Ishikawa (cell line): ENCODE measurements around the gene GJC1.

Experiments used
- EGR1 ChIP-seq: IDR thresholded peaks from 2 replicates; pipeline ENCODE4 v1.6.1; 2012
- MAX ChIP-seq: IDR thresholded peaks from 2 replicates; pipeline ENCODE4 v1.6.1; 2012
- NFIC ChIP-seq: IDR thresholded peaks from 2 replicates; pipeline ENCODE4 v1.6.1; 2012
- RAD21 ChIP-seq: IDR thresholded peaks from 2 replicates; pipeline ENCODE4 v1.6.1; 2012; ENCODE audit warnings: low read depth
- REST ChIP-seq: IDR thresholded peaks from 2 replicates; pipeline ENCODE4 v1.6.1; 2012; ENCODE audit warnings: low read depth, mild to moderate bottlenecking
- TAF1 ChIP-seq: IDR thresholded peaks from 2 replicates; pipeline ENCODE4 v1.6.1; 2012; ENCODE audit warnings: low read depth, mild to moderate bottlenecking
- USF1 ChIP-seq: IDR thresholded peaks from 2 replicates; pipeline ENCODE4 v1.6.1; 2012
- YY1 ChIP-seq: IDR thresholded peaks from 2 replicates; pipeline ENCODE4 v1.6.1; 2012; ENCODE audit warnings: low read depth
- ZBTB7A ChIP-seq: IDR thresholded peaks from 2 replicates; pipeline ENCODE4 v1.6.1; 2012; ENCODE audit warnings: low read depth

GRCh38 chr17:44872131-44872768 lies 42.2 kb upstream of the GJC1 start:
- TF ChIP-seq REST (no peak), ZBTB7A (peak; percentile 62; the same call in 1 of the 2 replicates), YY1 (no peak), EGR1 (no peak), NFIC (peak; percentile 94), TAF1 (no peak), RAD21 (no peak), MAX (no peak), USF1 (no peak)
